ENCODE data around the gene TRPC4AP.

The TRPC4AP gene

GRCh38 chr20:34954904-34955230, 137.7 kb downstream of the TRPC4AP start:
- DNase-seq: no peak

- DNase-seq: no peak
Measured at GRCh38 chr20:34953960-34954359, 138.6 kb downstream of the TRPC4AP start.

GRCh38 chr20:34952671-34953070, 139.9 kb downstream of the TRPC4AP start:
- DNase-seq: no peak
